ENCODE data around the gene STK4.

Gene STK4

DNA sequence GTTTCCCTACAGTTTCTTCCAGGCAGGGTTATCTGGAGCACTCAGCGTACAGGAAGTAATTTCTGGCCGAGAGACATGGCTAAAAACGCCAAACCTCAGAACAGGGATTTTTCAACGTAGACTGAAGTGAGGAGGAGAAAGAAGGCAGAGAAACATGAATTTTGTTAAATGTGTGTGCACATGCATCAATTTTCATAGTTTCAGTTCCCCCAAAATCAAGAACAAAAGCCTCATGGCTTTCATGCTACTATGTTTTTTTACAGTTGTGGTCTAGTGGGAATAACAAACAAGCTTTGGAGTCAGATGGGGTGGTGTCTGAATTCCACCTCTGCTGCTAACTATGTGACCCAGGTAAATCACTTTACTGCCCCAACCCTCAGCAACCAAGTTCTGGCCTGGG, 11.0 kb upstream of the STK4 start:
- DNase-seq: no peak

- DNase-seq: no peak
These were observed 9.9 kb upstream of the STK4 start for GRCh38 chr20:44956410-44956809.

GRCh38 chr20:44958276-44958675, 8.0 kb upstream of the STK4 start:
- no peak for DNase-seq

DNA sequence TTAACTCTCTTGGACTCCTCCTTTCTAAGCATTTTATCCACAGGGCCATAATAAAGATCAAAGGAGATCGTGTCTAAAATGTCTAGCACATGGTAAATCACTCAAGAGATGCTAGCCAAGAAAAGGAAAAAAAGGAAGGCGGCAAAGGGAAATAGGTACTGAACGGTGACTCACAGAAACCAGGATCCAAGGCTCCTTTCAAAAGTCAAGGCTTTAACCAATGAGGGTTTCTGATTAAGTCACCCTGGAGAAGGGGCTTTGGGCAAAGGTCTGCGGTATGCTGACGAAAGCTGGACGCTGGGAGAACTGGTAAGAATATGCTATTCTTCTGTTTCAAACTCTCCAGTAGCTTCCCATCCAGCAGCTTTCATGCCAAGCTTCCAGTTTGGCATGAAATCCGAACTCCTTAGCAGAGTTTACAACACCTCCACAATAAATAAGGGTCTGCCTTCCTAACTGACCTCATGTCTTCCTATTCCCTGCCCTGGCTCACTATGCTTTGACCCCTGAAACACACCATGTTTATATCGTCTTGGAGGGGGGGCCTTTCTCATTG, 7.2 kb upstream of the STK4 start:
- DNase-seq: peak; percentile 10 to 20

- peak; percentile 21 to 44 for DNase-seq
These were observed 6.6 kb upstream of the STK4 start for GRCh38 chr20:44959638-44960102.

- peak; percentile 93 to 95 for DNase-seq
These were observed 6.0 kb upstream of the STK4 start, which contains the start of gene TOMM34 for GRCh38 chr20:44960103-44960852. Gene TOMM34, minus strand, starts transcription at chr20:44960397. Its CDS starts 64 bp downstream, at chr20:44960333.

DNA sequence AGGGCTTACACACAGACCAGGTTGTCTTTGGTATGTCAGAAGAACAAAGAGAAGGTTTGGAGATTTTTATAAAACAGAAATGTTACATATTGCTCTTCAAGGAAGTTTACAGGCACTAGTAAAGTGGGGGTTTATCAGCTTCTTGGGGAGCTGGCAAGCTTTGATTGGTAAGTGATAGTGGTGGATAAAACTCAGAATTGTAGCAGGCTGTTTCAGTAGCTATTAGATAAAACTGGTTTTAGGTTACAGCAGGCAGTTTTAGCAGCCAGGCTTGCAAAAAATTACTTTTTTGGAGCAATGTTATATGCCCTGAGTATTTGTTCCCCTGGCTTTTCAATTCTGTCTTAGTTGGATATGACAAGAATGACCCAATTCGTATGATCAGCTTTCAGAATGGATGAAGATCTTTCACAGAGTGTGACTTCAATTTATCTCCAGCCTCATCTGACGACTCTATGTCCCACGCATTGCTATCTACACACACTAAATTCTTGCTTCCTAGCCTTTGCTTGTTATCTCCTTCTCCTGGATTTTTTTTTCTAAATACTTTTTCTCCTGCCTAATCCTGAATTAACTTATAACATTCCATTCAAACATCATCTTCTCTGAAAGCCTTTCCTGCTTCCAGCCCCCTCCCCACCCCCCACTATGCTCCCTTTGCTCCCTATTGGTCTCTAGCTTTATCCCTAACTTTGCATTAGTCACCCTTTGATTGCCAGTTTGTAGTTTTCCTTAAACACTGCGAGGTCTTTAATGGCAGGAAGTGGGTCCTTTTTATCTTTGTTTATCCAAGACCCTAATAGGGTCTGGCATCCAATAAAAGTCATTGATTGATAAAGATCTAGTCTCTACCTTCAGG, 5.1 kb upstream of the STK4 start:
- DNase-seq: no peak

DNA sequence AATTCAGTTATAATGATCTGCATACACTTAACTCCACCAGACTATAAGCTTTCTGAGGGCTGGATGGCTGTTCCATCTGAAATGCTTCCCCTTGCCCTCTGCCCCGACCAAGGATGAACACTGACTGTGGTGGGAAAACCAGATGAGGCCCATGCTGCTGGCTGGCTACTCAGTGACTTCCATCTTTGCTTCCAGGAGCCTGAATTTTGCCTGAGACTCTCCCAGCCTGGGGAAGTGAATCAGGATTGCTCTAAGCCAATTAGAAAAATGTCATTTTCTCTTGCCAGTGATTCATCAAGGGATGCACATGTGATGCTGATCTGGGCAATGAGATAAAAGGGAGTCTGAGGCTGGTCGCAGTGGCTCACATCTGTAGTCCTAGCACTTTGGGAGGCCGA, 4.4 kb upstream of the STK4 start:
- DNase-seq: no peak

GRCh38 chr20:44962483-44962882, 3.8 kb upstream of the STK4 start:
- no peak for DNase-seq

GRCh38 chr20:44963325-44964215, 2.7 kb upstream of the STK4 start:
- DNase-seq: no peak

GRCh38 chr20:44965651-44966029, 672 bp upstream of the STK4 start:
- DNase-seq: peak in 1 of 2 experiments; percentile 16

DNA sequence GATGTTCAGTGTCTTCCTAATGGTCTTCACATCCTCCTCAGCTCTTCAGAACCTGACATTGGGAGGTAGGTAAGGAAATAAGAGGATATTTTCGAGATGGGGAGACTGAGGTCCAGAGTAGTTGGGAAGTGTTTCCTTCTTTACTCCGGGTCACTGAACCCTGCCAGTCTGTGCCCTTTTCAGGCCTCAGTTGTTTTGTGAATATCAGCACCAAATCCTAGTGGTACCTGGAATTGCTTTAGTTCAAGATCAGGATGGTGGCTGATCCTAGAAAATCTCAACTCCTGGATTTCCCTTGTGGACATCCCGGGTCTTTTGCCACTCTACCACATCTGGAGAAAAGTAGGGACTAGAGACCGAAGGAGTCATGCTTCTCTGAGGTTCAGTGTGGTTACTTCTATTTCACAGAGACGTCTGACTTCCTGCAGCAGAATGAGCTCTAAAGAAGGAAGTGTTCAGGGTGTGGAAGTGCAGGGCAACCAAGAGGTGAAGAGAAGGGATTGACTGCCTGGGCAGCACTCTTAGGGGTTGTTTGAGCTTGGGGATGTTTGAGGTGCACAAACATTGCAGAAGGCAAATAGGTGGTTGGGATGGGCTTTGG, 995 bp downstream of the STK4 start:
- DNase-seq: peak; percentile 91 to 95

DNA sequence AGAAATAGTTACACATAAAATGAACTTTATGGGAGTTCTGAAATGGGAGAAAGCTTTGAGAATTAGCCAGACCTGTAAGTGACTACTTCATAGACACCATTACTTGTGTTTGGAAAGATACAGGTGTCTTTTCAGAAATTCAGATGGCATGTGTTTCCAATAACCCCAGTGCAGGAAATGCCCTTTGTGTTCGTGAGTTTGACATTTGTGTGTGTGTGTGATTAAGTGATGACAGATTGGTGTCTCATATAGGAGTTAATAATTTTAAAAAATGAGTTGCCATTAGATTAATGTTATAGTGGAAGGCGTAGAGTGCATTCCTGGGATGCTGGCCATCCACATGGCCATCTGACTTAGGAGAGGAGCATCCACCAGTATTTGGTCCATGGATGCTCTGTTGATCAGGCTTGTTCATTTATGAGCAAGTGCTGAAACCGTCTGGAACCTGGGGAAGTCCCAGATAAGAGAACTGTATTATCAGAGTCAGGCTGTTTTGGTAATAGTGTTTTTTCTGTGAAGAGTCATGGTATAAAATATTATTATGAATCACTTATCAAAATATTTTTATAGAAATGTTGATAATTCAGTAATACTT, 3.1 kb downstream of the STK4 start:
- no peak for DNase-seq

- DNase-seq: no peak
These were observed 4.0 kb downstream of the STK4 start for GRCh38 chr20:44970243-44970757.

DNA sequence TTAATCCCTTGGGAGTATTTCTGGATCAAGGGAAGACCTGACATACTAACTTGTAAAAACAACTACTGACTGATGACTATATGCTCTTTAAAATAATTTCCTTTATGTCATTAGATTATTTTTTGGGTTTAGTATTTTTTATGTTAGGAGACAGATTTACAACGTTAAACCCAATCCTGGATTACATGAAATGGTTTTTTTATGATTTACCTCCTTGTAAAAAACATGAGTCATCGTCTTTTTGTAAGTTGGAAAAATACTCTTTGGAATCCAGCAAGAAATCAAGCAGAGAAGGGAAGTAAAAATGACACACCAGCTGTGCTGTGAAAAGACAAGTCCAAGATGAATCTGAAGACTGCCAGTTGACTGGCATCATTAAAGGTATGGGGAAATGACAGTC, 6.7 kb downstream of the STK4 start:
- DNase-seq: no peak

GRCh38 chr20:44976698-44977097, 10.4 kb downstream of the STK4 start:
- DNase-seq: no peak

- peak; percentile 91 to 95 for DNase-seq
These were observed 12.8 kb downstream of the STK4 start for GRCh38 chr20:44979090-44979621.

GRCh38 chr20:44981736-44982406, 15.6 kb downstream of the STK4 start:
- no peak for DNase-seq

DNA sequence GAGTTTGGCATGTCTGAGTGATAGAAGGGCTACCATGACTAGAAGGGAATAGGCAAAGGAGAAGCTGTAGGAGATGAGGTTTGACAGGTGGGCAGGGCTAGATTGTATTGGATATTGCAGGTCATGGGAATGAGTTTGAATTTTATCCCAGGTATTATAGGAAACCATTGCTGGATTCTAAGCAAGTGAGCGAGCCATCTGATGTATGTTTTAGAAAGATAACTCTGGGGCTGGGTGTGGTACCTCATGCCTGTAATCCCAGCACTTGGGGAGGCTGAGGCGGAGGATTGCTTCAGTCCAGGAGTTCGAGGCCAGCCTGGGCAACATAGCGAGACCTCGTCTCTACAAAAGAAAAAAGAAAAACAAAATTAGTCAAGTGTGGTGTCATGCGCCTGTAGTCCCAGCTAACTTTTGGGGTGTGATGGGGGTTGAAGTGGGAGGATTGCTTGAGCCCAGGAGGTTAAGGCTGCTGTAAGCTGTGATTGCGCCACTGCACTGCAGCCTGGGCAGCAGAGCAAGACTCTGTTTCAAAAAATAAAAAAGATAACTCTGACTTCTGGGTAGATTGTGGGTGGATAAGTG, 16.9 kb downstream of the STK4 start:
- DNase-seq: no peak

- DNase-seq: no peak
These were observed 22.4 kb downstream of the STK4 start for GRCh38 chr20:44988631-44989171.
